Keratinocyte (primary cell): ENCODE measurements around the gene SORT1. TPM values are rescaled to one million over a fixed set of nuclear protein-coding genes. Genes with fewer than 3 reads are reported as not detected.

ENCODE experiments used
- DNase-seq: peaks from one replicate; pipeline ENCODE4 v3.0.0-alpha.2; 2011; ENCODE audit warnings: low read depth, missing footprints, low spot score
- FAIRE-seq: peaks from 2 replicates; lab custom pipeline; 2011; peaks lifted over from hg19 to GRCh38; lab: Jason Lieb, UNC
- H2AFZ ChIP-seq: 2 replicates; pipeline ENCODE4 v1.6.0; 2012; ENCODE audit warnings: low read length, control low read depth, inconsistent platforms; ENCODE audit not compliant: control insufficient read depth
- H3K27ac ChIP-seq: 2 replicates; pipeline ENCODE4 v1.5.1; 2011; ENCODE audit warnings: low read length; ENCODE audit not compliant: control insufficient read depth, insufficient read depth
- H3K27me3 ChIP-seq: 3 replicates; pipeline ENCODE4 v1.6.0; 2011; ENCODE audit warnings: low read length; ENCODE audit not compliant: control insufficient read depth, insufficient read depth; ENCODE audit errors: extremely low read depth
- H3K36me3 ChIP-seq, 2 experiments: 2 replicates in 1 of 2; 3 replicates in 1 of 2; pipeline ENCODE4 v1.5.1; 2011; ENCODE audit warnings: low read length in 2 of 2, mild to moderate bottlenecking in 1 of 2; ENCODE audit not compliant: control insufficient read depth in 2 of 2, insufficient read depth in 2 of 2; ENCODE audit errors: extremely low read depth in 1 of 2
- H3K4me1 ChIP-seq: 3 replicates; pipeline ENCODE4 v1.5.1; 2011; ENCODE audit warnings: low read length; ENCODE audit not compliant: control insufficient read depth, insufficient read depth; ENCODE audit errors: extremely low read depth
- H3K4me2 ChIP-seq: 3 replicates; pipeline ENCODE4 v1.6.0; 2011; ENCODE audit warnings: low read depth, low read length; ENCODE audit not compliant: control insufficient read depth, insufficient read depth; ENCODE audit errors: extremely low read depth
- H3K4me3 ChIP-seq, 3 experiments: fragments of 200-600 bp in 1 of 3; sonication (generic) in 1 of 3; 2 replicates in 2 of 3; 3 replicates in 1 of 3; pipeline ENCODE4 v1.5.1; 2011 to 2016; ENCODE audit warnings: low read length in 3 of 3, mild to moderate bottlenecking in 3 of 3, control low read depth in 2 of 3, inconsistent platforms in 1 of 3, low read depth in 1 of 3, mixed read lengths in 1 of 3, mixed run types in 1 of 3, moderate library complexity in 1 of 3; ENCODE audit not compliant: control insufficient read depth in 2 of 3, insufficient read depth in 2 of 3; ENCODE audit errors: extremely low read depth in 1 of 3
- H3K79me2 ChIP-seq: 2 replicates; pipeline ENCODE4 v1.6.0; 2012; ENCODE audit warnings: low read length; ENCODE audit not compliant: control insufficient read depth, insufficient read depth
- H3K9ac ChIP-seq: 3 replicates; pipeline ENCODE4 v1.6.0; 2011; ENCODE audit warnings: low read length; ENCODE audit not compliant: control insufficient read depth, insufficient read depth; ENCODE audit errors: extremely low read depth
- H3K9me1 ChIP-seq: 3 replicates; pipeline ENCODE4 v1.6.0; 2011; ENCODE audit warnings: low read length; ENCODE audit not compliant: control insufficient read depth, insufficient read depth; ENCODE audit errors: extremely low read depth
- H3K9me3 ChIP-seq: 2 replicates; pipeline ENCODE4 v1.5.1; 2012; ENCODE audit warnings: low read depth, low read length; ENCODE audit not compliant: control insufficient read depth
- H4K20me1 ChIP-seq: 3 replicates; pipeline ENCODE4 v1.6.0; 2011; ENCODE audit warnings: low read length; ENCODE audit not compliant: control insufficient read depth, insufficient read depth; ENCODE audit errors: extremely low read depth
- CTCF ChIP-seq, 3 experiments: IDR thresholded peaks in 1 of 3; conservative IDR thresholded peaks in 1 of 3; optimal IDR thresholded peaks in 1 of 3; 2 replicates in 2 of 3; 3 replicates in 1 of 3; pipeline versions ENCODE3 to v1.5.1; 2011; ENCODE audit warnings: low read length in 3 of 3, mild to moderate bottlenecking in 3 of 3, moderate library complexity in 2 of 3, control low read depth in 1 of 3, inconsistent platforms in 1 of 3; ENCODE audit not compliant: insufficient read depth in 2 of 3; ENCODE audit errors: extremely low read depth in 1 of 3
- EZH2 ChIP-seq: IDR thresholded peaks from one replicate; pipeline ENCODE4 v1.6.1; 2012; ENCODE audit warnings: inconsistent platforms, mild to moderate bottlenecking, low read length, moderate library complexity
- dilution Hi-C: fragments of 300-500 bp; cut with MboI; formaldehyde crosslinking; loops from one replicate; pipeline ENCODE4 v1.7.0; 2020; ENCODE audit warnings: low sequenced_read_pairs; ENCODE audit not compliant: extremely low pct_ligation_motif_present
- polyA plus RNA-seq, 5 experiments: library from polyadenylated mRNA; depleted of rRNA in 3 of 5; stranded (reverse) in 3 of 5; stranded (forward) in 1 of 5; unstranded in 1 of 5; fragments of >200 nt; gene quantifications; 1 replicate in 1 of 5; 2 replicates in 3 of 5; 3 replicates in 1 of 5; pipeline versions ENCODE4 v1.2.1 to v1.2.3, GENCODE V29; 2011 to 2012; ENCODE audit warnings: missing spikeins in 2 of 5, low read depth in 1 of 5, low replicate concordance in 1 of 5

SORT1 gene
- polyA plus RNA-seq, 1 donor (not counting 4 experiments of a cell fraction or from before 2014, with no cell fraction given) = 1.6 TPM

- no peaks in the 10 kb centered on the region for H3K9me1 ChIP-seq
- DNase-seq (no peak), FAIRE-seq (no peak)
- peaks cover 3% of the 10 kb centered on the region for H3K4me1 ChIP-seq
- no peaks in the 10 kb centered on the region for H3K79me2 ChIP-seq
- no peak overlapping the region for H3K4me2 ChIP-seq
- no peak overlapping the region for H3K9ac ChIP-seq
- dilution Hi-C loops = no loop called here
- no peaks in the 10 kb centered on the region for H4K20me1 ChIP-seq
- no peak overlapping the region for H3K27ac ChIP-seq
- TF ChIP-seq EZH2 (no peak), CTCF (optimal IDR thresholded peaks at IDR 0.05 in 1 of 3, IDR thresholded peaks at IDR 0.05 in 1 of 3, conservative IDR thresholded peaks at IDR 0.05 in 1 of 3; ENCODE audit: extremely low read depth in 1 of 3, insufficient read depth in 2 of 3, low read length in 3 of 3) (no peak)
- no peaks in the 10 kb centered on the region for H3K27me3 ChIP-seq
- no peak overlapping the region for H3K4me3 ChIP-seq
- no peak overlapping the region for H2AFZ ChIP-seq
- H3K9me3 ChIP-seq = no peaks in the 10 kb centered on the region
- H3K36me3 ChIP-seq = no peaks in the 10 kb centered on the region
Observed at GRCh38 chr1:109338608-109339007, 59.1 kb downstream of the SORT1 start.

- H3K9me3 ChIP-seq = no peaks in the 10 kb centered on the region
- peaks cover 3% of the 10 kb centered on the region for H3K4me1 ChIP-seq
- no peaks in the 10 kb centered on the region for H3K79me2 ChIP-seq
- H3K9me1 ChIP-seq = no peaks in the 10 kb centered on the region
- no peaks in the 10 kb centered on the region for H3K27me3 ChIP-seq
- dilution Hi-C loops = no loop called here
- H3K27ac ChIP-seq = no peak overlapping the region
- no peaks in the 10 kb centered on the region for H3K36me3 ChIP-seq
- DNase-seq = no peak
- TF ChIP-seq CTCF (optimal IDR thresholded peaks at IDR 0.05 in 1 of 3, IDR thresholded peaks at IDR 0.05 in 1 of 3, conservative IDR thresholded peaks at IDR 0.05 in 1 of 3; ENCODE audit: extremely low read depth in 1 of 3, insufficient read depth in 2 of 3, low read length in 3 of 3) (no peak), EZH2 (no peak)
- no peak overlapping the region for H3K4me2 ChIP-seq
- FAIRE-seq = no peak
- no peak overlapping the region for H3K4me3 ChIP-seq
- no peak overlapping the region for H3K9ac ChIP-seq
- H2AFZ ChIP-seq = no peak overlapping the region
- H4K20me1 ChIP-seq = no peaks in the 10 kb centered on the region
Observed at GRCh38 chr1:109338091-109338490, 59.6 kb downstream of the SORT1 start.
